Activated CD4-positive, CD25-positive, alpha-beta regulatory T cell treated with anti-CD3 and anti-CD28 coated beads, Interleukin-2, amount 50 U/mL, for 72 hours (primary cell): Measurements from ENCODE around the gene EXT2.

ENCODE experiments used
- DNase-seq: peaks from one replicate; pipeline ENCODE4 v3.0.0; 2021

EXT2 gene

DNA sequence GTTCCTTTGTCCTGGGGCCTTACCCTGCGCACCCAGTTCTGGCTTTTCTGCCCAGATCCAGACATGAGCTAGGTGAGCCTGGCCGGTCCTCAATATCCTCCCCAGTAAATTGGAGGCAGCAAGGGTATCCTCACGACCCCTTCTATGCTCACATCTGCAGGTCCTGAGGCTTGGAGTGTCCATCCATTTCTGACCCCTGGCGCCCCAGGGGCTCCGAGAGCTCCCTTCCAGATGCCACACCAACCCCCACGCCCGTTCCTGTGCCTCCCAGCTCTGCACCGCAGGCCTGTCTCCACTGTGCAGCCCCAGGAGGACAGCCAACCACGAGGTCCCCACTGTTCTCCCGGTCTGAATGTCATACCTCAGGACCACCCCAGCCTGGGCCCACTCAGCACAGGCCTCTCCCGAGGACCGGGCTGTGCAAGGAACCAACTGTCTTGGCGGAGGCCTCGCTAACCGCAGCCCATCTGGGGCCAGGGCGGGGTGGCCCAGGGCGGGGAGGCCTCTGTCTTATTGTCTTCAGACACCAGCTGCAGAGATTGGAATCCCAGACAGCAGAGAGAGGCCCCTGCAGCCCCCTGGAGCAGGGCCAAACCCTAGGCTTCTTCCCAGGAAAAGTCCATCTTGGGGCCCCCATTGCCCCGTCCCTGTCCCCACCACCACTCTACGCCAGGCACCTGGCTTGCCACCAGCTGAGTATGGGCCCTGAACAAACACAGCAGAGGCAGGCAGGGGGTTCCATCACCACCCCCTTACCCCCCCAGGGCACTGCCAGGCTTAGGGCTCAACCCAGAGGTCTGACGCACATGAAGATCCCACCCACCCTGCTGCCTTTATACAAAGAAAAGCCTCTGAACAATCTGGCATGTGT is 175.2 kb downstream of the EXT2 start:
- no peak for DNase-seq

DNA sequence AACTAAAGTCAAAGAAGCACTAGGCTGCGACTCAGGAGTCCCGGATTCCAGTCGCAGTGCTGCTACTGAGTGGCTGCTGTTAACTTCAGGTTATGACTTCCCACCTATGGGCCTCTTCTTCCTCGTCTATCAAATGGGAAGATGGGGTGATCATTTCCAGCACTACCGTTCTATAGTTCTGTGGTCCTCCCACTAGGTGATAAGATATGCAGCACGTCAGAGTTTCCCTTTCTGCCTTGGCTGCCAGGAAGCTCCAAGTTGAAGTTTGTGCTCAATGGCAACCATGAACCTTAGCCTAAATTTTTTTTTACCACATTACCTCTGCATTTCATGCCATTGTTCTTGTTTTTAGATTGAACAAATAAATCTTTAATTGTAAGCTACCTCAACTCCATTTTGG is 175.8 kb downstream of the EXT2 start:
- DNase-seq = no peak

- no peak for DNase-seq
Observed at GRCh38 chr11:44274404-44274803, 178.9 kb downstream of the EXT2 start.

GRCh38 chr11:44275241-44275640 is 179.8 kb downstream of the EXT2 start:
- no peak for DNase-seq

DNA sequence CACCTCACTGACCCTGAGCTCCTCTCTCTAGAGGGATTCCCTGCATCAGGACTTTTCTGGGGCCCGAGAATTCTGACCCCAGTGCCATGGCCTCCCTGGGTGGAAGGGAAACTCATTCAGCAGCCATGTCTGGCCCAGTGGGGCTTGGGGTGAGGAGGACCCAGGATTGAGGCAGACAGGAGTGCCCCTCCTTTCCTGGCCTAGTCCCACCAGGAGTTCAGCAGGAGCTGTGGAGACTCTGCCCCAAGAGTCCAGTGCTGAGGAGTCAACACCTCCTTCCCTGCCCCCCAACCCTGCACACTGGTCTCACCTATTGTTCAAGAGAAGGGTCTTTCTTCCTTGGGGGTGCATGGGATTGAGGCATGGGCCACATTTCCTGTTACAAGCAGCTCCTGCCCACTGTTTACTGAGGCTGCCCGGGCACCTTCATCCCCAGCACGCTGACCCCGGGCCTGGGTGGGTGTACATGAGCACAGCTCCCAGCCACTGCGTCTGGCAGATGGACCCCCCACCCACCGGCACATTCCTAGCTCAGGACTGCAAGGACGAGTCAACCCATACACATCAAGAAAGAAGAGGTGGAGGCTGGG is 180.6 kb downstream of the EXT2 start:
- no peak for DNase-seq

DNA sequence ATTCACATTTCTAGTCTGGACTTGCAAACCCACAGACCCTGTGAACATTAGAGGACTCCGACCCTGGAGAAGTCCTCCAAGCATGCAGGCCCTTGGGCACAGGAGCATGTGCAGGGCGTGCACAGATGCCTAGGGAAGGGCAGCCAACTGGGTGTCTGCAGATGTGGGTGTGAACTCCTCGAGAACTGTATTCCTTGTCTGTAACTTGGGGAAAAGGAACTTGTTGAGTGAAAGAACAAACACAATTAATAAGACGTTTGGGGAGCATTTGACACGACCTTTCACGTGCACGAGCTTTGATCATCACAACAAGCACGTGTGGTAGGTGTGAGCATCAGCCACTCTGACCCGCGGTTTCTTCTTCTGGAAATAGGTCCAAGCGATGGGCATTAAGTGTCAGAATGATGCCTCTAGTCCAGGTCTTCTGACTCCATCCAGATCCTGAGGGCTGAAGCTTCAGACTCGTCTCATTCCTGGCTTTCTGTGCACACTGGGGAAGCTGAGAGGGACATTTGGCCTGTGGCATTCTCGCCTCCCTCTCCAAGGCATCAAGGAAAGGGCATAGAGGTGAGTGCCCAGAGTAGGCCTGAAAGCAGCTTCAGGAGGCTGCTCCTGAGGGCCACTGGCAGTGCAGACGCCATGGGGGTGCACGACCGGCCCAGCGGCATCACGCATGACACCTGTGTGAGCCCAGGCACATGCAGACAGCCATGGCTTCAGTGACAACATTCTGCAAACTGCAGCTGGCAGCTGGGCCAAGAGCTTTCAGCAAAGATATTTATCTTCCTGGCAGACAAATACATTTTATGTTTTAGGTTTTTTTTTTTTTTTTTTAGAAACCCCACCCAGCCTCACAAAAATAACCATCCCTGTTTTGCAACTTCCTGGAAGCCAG is 182.0 kb downstream of the EXT2 start:
- DNase-seq = no peak

- no peak for DNase-seq
Observed at GRCh38 chr11:44279483-44279882, 184.0 kb downstream of the EXT2 start.

DNA sequence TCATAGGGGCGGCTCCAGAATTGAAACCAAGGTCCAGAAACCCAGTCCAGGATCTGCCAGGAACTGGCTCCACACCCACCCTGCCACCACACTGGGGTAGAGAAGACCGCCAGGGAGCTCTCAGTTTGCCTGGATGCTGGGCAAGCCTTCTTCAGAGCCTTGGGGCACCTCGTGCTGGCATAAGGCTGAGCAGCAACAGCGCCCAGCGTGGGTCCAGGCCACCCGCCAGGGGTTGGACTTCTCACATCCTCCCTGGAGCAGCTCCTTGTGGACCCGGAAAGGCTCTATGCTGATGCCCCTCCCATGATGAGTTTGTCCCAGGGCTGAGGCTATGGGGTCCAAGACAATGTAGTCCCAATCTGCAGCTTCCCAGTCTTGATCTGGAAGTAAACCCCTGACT is 184.8 kb downstream of the EXT2 start:
- DNase-seq = no peak

DNA sequence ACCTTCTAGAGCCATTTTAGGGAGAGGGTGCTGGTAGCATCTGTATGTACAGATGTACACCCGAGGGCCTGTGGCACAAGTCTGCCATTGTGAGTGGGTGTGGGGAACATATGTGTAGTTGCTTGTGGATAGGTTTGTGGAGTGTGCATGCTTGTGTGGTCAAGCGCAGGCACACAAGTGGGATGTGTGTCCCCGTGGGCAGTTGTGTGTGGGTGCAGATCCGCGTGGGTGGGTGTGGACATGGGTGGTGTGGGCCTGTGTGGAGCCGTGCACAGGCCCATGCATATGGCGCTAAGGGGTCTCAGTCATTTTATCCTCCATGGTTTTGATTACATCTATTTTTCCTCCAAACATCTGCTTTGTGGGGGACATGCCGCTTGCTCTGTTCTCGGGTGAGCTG is 185.7 kb downstream of the EXT2 start:
- no peak for DNase-seq

DNA sequence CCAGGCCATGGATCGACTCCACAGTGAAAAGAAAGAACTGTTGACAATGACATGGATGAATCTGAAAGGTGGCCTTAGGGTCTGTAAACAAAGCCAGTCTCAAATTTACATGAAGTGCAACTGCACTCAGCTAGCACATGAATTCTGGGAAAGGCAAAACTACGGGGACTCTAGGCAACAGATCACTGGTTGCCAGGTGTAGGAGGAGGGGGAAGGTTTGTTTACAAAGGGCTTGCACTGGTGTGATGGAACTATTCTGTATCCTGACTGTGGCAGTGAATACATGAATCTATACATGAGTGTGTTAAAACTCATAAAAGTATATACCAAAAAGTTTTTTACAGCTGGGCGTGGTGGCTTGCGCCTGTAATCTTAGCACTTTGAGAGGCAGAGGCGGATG is 187.1 kb downstream of the EXT2 start:
- no peak for DNase-seq

- DNase-seq = no peak
Observed at GRCh38 chr11:44285756-44286155, 190.3 kb downstream of the EXT2 start.

DNA sequence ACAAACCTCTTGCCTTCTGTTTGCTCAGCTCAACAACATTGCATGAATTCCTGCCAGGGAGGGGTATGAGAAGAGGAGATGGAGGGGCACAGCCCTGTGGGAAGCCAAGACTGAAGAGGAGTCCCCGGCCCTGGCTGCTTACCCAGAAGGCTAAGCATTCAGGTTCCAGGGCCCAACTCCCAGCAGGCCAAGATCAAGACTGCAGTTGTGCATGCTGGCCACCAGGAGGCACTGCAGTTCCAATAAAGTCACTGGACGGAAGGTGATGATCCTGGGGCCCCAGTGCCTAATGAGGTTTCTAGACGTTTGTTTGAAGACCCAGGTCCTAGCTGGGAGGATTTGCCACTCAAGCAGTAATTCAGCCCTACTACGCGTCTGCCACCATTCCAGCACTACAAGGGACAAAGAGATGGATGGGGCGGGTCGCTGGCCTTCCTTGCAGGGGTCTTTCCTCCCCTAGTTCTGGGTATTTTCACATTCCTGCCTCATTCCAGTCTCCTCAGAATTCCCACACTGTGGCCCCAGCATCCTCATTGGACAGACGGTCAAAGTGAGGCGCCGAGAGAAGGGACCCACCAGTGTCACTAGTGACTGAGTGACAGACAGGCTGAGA is 190.9 kb downstream of the EXT2 start:
- peak; percentile 67 for DNase-seq

DNA sequence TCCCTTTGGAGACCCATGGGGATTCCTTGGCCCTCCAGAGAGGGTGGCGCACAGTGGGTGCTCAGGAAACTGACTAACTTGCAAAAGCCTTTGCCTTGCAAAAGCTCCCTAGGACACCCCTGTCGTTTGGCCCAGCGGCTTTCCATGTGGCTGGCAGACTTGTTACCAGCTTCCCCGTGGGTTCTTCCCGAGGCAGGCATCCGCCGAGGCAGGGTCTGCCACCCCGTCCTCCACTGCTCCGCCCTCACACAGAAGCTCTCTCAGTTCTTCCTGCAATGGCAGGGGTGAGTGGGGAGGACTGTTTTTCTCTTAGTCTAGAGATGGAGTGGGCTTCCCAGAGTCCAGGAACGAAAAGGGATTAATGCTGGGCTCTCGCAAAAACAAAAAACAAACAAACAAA is 191.4 kb downstream of the EXT2 start:
- DNase-seq = no peak

DNA sequence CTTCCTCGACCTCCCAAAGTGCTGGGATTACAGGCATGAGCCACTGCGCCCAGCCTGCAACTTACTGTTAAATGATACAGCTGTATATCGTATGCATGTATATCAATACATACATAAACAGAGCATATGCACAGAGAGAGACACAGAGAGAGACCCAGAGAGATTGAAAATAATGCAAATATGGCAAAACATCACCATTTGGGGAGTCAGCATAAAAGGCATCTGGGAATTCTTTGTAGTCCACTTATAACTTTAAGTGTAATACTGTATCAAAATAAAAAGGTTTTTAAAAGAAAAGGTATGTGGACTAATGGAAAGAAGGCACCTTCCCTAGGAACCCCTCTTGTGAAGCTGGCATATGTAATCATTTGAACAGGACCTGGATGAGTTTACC is 192.7 kb downstream of the EXT2 start:
- no peak for DNase-seq

DNA sequence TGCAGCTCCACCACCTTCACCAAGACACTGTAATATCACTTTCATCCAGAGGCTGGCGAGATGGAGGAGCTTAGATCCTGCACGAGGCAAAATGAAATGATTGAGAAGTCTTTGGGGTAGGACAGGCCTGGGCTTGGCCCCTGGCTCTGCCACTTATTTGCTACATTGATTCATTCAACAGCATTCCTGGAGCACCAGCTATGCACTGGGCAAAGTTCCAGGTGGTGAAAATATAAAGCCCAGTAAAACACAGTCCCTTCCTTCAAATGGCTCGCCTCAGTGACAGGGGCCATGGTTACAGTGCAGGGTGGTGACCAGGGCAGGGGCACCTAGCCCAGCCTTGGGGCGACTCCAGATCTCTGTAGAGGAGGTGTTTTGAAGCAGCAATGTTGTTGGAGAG is 194.7 kb downstream of the EXT2 start:
- no peak for DNase-seq
